NCI-H460 (cell line): Measurements from ENCODE around the gene ANK3. TPM values are rescaled to one million over a fixed set of nuclear protein-coding genes. Genes with fewer than 3 reads are reported as not detected.

ENCODE experiments used
- DNase-seq: peaks from one replicate; pipeline ENCODE4 v3.0.0-alpha.2; 2016; ENCODE audit warnings: low read depth; ENCODE audit errors: extremely low read depth
- total RNA-seq: library from RNA; depleted of rRNA; stranded (reverse); fragments of >200 nt; shearing (Covaris generic); gene quantifications from 2 replicates; pipeline ENCODE4 v1.2.3, GENCODE V29; 2014

The ANK3 gene
- total RNA-seq, 1 experiment from 2014 or later = 65.7 TPM

GRCh38 chr10:60350400-60350799 is 39.3 kb downstream of the ANK3 start:
- no peak for DNase-seq

- no peak for DNase-seq
Observed at GRCh38 chr10:60349426-60349825, 40.2 kb downstream of the ANK3 start.

- DNase-seq = no peak
Observed at GRCh38 chr10:60348982-60349381, 40.7 kb downstream of the ANK3 start.

- no peak for DNase-seq
Observed at GRCh38 chr10:60347270-60347669, 42.4 kb downstream of the ANK3 start.

GRCh38 chr10:60346661-60347060 is 43.0 kb downstream of the ANK3 start:
- no peak for DNase-seq

- DNase-seq = no peak
Observed at GRCh38 chr10:60343254-60343653, 46.4 kb downstream of the ANK3 start.

GRCh38 chr10:60341969-60342368 is 47.7 kb downstream of the ANK3 start:
- DNase-seq = no peak

- no peak for DNase-seq
Observed at GRCh38 chr10:60340973-60341372, 48.7 kb downstream of the ANK3 start.

GRCh38 chr10:60339757-60340156 is 49.9 kb downstream of the ANK3 start:
- no peak for DNase-seq

- DNase-seq = no peak
Observed at GRCh38 chr10:60338786-60339185, 50.9 kb downstream of the ANK3 start.

GRCh38 chr10:60338002-60338564 is 51.6 kb downstream of the ANK3 start:
- no peak for DNase-seq

- DNase-seq = no peak
Observed at GRCh38 chr10:60336901-60337630, 52.6 kb downstream of the ANK3 start.

- peak; percentile 50 for DNase-seq
Observed at GRCh38 chr10:60335708-60336107, 54.0 kb downstream of the ANK3 start.

- DNase-seq = no peak
Observed at GRCh38 chr10:60334991-60335390, 54.7 kb downstream of the ANK3 start.

- no peak for DNase-seq
Observed at GRCh38 chr10:60332371-60332770, 57.3 kb downstream of the ANK3 start.

- no peak for DNase-seq
Observed at GRCh38 chr10:60331886-60332285, 57.8 kb downstream of the ANK3 start.

- DNase-seq = no peak
Observed at GRCh38 chr10:60323162-60323561, 66.5 kb downstream of the ANK3 start.

GRCh38 chr10:60320666-60321065 is 69.0 kb downstream of the ANK3 start:
- DNase-seq = no peak

- no peak for DNase-seq
Observed at GRCh38 chr10:60316029-60316428, 73.6 kb downstream of the ANK3 start.

- DNase-seq = no peak
Observed at GRCh38 chr10:60315311-60315710, 74.4 kb downstream of the ANK3 start.

GRCh38 chr10:60314069-60314940 is 75.4 kb downstream of the ANK3 start:
- DNase-seq = peak; percentile 49

GRCh38 chr10:60313589-60313952 is 76.1 kb downstream of the ANK3 start:
- no peak for DNase-seq
